Measurements from ENCODE around the gene CNNM3.
"Not testable (repeated sequence)": the region's sequence is repeated elsewhere in the genome, so short reads cannot be mapped to it uniquely, and the experiment has no call there.

The CNNM3 gene

DNA sequence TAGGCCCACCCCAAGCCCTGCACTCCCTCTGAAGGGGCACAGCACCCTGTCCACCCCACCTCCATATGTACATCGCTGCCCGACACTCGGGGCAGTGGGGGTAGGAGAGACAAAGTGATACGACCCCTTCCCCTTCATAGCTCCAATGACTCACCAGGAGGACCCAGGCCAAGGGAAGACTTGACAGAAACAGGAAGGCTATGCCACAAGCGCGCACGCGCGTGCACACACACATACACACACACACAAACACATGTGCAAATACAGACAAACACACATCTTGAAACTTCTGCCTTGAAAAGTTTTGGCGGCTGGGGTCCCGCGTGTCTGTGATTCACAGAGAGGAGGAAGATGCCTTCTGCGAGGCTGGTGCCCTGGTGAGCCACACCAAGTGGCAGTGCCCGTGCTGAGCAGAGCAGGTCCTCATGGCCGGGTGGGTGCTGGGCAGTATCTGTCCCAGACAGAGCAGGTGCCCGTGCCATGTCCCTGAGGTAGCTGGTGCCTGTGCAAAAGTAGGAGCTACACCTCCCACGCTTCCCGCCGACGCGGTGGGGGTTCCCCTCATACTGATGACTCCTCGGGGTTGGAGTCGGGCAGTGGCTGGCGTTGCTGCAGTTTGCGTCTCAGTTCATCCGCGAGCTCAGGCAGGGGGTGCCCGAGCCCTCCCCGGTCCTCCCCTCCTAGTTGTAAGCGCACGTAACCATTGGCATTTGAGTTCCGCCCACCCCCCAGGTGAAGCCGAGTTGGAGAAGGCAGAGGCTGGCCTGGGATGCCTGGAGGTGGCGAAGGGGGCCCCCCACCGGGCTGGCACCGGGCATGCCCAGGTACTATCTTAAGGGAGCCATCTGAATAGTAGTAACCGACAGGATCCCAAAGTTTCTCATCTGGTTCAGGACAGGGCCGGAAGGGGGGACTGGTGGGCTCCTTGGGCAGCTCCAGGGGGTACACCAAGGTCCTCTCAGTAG is 44.3 kb downstream of the CNNM3 start:
- DNase-seq: peak in 4 of 56 donors; percentile 13 to 43 (median 25)

DNA sequence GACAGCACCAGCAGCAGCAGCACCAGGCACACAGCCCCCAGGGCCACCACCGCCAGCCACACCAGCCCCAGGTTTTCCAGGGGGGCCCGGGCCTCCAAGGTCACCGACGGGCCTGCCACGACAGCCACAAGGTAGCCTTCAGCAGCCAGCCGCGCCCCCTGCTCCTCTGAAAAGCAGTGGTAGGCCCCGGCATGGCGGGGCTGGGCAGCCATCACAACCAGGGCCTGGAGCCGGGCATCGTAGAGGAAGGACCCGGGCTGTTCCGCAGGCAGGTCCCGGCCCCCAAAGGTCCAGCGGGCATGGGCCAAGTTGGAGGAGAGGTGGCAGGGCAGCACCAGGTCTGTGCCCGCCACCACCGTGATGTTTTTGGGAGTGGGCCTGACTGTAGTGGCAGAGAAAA is 45.0 kb downstream of the CNNM3 start:
- DNase-seq: no peak

DNA sequence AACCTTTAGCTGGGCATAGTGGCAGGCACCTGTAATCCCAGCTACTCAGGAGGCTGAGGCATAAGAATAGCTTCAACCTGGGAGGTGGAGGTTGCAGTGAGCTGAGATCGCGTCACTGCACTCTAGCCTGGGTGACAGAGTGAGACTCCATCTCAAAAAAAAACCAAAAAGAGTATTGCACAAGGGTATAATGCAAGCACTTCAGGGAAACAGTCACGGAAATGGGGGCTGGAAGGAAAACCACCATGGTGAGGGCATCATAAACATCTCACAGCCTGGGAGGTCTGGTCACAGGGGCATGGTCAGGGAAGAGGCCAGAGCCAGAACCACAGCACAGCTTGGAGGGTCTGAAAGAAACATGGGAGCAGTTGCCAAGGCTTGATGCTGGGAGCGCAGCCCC is 47.0 kb downstream of the CNNM3 start:
- DNase-seq: not testable (repeated sequence)

DNA sequence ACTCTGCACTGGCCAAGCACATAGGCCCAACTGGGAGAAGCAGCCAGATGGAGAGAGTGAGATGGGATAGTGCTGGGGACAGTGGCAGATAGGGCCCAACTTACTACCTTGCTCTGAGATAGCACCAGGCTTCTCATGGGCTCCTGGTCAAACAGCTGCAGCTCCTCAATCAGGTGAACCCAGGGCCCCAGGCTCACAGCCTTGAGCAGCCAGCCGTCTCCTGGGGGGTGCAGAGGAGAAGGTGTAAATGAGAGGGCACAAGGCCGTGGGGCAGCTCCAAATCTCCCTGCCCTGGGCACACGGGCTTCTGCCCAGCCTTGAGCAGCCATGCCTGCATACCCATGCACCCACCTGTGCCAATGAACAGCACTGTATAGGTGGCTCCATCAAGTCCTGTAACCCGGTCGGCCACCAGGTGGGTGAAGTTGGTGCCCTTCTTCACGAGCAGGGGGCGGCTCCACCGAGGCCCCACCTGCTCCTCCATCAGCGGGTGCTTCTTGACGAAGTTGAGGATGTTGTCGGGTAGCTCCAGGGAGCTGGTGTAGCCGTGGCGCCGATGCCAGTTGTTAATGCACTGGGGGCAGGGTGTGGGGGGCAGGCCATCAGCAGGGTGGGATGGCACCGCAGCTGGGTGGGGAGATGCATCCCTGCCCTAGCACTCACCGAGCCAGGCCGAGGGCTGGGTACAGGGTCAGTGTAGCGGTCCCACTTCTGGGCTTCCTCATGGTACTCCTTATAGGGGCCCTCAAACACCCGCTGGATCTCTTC is 47.7 kb downstream of the CNNM3 start:
- DNase-seq: no peak

DNA sequence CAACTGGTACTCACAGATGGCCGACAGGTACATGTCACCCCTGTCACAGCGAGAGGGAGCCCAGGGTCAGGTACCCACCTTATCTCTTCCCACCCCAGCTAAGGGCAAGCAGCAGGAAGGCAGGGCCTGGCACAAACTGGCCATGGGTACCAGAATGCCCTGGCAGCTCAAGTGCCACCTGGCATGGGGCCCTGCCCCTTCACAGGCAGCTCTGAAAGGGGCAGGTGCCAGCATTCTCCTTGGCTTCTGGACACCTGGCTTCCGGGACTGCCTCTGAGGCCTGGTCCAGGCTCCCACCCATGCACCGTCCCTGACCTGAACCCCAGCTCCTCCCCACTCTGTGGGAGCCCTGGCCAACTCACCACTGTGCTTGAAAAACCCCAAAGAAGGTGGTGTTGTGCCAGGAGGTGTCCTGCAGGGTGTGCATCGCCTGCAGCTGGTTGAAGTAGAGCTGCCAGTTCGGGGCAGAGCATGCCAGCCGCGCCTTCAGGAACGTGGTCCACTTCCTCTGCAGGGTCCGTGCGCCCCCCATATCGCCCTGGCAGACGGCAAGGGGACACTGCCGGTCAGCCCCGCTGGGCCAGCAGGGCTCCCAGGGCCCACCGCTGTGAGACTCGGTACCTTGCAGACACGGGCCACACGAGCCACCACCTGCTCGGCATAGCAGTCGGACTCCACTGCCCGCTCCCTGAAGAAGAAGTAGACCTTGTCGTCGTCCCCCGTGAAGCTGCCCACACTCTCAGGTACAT is 48.4 kb downstream of the CNNM3 start:
- no peak for DNase-seq

DNA sequence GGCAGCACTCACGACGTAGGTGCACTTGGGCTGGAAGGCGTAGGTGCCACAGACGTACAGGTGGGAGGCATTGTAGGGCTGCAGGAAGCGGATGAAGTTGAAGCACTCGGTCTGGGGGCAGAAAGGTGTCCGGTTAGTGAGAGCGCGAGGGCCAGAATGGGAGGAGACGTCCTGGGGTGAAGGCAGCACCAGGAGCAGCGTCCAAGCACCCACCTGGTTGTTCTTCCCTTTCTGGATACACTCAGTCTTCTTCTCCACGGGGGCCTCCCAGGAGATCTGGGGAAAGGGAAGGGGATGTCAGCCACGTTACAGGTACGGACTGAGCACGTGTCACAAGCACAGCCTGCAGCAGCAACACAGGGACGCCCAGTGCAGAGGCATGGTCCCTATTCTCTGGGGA is 49.6 kb downstream of the CNNM3 start:
- no peak for DNase-seq

DNA sequence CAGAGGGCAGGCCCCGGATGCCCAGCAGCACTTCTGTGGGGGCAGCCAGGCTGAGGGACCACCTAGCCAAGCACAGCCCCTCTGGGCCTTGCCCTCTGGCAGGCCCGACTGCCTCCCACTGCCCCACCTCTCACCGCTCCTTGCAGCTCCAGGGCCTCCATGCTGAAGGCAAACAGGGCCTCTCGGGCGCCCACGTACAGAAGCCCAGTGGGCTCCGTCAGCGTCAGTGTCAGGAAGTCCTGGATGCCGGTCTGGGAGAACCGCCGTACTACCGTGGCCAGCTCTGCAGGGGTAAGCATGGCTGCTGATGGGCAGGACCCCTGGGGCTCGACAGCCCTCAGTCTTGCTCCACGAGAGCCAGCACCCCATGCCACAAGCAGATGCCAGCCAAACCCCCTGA is 50.1 kb downstream of the CNNM3 start:
- no peak for DNase-seq

DNA sequence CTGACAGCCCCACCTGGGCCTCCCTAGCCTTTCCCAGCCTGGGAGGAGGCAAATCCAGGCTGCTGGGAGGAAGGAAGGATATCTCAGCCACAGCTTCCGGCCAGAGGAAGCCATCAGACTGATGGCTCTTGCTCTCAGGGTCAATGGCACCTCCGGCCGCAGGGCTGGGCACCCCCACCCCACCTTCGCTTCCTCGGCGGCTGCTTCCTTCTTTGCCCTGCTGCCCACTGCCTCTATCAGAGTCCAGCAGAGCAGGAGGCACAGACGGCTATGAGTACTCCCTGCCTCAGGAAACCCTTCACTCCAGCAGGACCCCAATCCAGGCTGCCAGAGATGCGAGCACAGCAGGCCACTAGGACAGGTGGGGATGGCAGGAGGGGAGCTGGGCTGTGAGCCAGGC is 50.5 kb downstream of the CNNM3 start:
- no peak for DNase-seq

DNA sequence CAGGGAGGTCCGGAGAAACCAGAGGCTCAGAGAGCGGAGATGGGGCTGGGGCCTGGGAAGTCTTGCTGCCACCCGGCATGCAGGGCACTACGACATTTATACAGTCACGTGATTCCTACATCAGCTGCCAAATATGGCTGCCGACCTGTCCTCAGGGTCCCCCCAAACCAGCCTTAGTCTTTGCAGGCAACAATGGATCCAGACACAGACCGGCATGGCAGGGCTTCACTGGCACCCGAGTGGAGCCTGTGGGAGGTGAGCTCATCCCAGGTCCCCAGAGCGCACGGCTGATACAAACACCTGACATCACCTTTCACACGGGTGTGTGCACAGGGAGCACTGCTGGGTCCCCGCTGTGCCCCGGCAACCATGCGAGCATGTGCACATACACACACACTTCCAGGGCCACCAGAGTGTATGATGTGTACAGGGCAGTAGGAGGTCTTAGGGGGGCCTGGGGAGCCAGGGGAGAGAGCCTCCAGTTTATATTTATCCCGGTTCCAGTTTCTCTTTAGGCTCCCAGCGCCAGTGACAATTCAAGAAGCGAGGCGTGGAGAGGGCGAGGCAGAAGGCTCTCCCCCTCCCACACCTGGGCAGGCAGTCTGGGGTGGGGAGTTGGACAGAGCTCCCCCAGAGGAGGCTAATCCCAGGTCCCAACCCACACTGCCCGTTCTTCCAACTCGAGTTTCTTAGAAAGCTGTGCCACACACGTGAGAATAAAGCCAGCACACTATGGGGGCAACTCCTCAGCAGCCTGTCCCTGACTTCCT is 51.1 kb downstream of the CNNM3 start:
- DNase-seq: peak in 8 of 56 donors; percentile 10 to 51 (median 24)

DNA sequence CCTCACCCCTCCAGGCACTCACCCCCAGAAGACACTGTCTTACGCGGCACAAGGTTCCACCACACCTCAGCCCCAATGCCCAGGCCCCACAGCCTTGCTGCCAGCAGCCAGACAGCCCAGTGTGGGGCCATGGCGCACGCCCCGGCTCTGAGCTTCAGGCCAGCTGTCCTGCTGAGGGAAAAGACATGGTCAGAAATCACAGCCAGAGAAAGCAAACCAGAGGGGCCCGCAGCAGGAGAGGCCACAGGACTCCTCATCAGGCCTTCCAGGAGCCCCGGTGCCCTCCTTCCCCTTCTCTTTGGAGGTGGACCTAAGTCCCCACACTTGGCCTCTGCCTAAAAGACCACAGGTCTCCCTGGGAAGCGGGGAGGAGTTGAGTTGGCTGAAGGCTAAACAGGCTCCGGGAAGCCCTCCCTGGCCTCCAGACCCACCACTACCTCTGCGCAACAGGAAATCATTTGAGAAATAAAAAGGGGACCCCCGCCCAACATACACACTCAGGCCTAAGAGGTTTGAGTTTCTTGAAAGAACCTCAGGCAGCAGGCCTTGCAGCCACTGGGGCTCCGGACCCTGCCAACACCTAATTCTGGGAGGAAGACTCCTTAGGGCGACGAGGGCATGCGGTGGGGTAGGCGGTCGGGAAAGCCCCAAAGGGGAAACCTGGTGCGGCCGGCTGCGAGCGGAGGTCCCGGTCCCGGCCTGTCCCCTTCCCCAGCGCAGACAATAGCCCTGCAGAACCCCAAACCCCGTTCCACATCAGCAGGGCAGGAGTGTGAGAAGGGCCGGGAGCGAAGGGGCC is 51.9 kb downstream of the CNNM3 start:
- DNase-seq: peak in 5 of 56 donors; percentile 19 to 62 (median 28)

DNA sequence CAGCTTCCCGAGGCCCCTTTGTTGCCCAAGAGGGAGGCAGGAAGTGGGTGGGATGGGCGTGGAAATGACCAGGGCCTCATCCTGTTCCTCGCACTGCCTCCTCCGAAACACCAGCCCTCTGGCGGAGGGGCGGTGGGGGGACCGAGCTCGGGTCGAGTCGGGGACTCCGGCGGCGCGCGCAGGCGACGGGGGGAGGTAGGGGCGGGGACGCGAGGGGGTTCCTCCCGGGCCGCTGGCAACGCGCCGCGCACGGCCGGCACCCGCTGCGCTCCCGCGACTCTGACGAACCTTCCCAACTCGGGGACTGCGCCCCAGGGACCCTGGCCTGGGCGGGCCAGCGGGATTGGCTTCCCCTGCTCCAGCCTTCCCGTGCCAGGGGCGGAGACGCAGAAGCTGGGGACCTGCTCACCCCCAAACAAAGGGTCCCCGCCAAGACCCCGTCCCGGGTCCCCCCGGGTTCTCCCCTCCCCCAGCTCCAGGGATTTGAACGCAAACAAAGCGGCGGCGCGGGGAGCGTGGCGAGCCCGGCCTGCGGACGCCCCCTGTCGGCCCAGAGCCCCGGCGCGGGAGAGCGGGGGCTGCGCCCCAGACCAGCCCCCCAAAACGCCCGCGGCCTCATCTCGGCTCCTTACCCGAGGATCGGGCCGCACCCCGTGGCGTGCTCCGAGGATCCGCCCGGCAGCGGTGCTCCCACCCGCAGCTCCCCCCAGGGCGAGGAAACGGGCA is 52.6 kb downstream of the CNNM3 start:
- DNase-seq: peak in 47 of 56 donors; percentile 35 to 85 (median 73)

DNA sequence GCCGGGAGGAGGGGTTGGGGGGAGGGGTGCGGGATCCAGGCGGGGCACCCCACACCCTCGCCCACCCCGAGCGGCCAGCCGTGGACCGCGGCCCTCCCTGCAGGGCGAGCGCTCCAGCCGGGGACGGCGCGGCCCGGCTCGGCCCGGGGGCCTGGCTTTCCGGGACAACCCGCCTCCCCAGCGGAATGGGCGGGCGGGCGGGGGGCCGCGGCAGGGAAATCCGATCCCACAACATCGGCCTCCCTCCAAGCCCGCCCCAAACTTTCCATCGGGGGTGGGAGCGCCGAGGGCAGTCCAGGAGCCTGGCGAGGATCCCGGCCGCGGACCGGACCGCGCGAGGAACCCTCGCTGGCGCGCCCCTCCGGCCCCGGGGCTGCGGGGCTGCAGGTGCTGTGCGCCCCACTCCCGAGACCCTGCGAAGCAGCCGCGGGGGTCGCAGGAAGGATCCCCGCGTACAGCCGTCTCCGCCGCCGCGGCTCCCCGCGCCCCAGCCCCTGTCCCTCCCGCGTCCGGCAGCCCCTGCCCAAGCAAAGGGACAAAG is 53.3 kb downstream of the CNNM3 start:
- peak in 42 of 56 donors; percentile 44 to 85 (median 72) for DNase-seq

DNA sequence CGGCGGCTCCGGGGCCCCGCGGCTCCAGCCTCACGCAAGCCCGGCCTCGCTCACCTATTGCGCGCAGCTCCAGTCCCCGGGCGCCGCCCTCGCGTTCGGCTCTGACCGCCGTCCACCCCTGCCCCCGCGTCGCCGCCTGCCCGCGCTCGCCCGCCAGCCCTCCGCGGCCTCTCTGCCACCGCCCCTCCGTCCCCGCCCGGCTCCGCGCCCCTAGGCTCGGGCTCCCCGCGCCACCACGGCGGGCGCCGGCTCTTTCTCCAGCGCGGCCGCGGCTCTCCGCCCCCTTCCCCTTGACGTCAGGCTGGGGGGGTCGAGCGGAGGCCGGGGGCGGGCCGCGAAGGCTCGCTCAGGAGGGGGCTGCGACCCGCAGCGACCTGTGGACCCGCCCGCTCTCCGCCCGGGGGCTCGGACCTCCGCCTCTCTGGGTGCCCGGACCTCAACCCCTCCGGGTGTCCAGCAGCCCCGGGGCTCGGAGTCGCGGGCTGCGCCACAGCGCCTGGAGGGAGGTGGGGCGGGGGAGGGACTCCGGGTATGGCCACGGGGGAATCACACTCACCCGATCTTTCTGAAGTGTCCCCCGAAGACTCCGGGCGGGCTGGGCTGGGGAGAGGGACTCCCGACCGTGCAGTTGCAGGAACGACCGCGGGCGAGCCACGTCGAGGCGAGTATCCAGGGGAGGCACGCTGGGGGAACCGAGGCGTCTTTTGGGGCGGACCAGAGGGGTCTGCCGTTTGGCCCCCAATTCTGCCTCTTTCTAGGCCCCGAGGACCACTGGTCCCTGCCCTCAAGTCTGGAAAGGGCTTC is 54.0 kb downstream of the CNNM3 start, which contains the start of gene SEMA4C:
Gene SEMA4C, minus strand, starts transcription at position 259 of the 804 bp plus-strand sequence. CDS start 2,194 bp downstream, outside the sequence.
- DNase-seq: peak in 47 of 56 donors; percentile 41 to 91 (median 69)

DNA sequence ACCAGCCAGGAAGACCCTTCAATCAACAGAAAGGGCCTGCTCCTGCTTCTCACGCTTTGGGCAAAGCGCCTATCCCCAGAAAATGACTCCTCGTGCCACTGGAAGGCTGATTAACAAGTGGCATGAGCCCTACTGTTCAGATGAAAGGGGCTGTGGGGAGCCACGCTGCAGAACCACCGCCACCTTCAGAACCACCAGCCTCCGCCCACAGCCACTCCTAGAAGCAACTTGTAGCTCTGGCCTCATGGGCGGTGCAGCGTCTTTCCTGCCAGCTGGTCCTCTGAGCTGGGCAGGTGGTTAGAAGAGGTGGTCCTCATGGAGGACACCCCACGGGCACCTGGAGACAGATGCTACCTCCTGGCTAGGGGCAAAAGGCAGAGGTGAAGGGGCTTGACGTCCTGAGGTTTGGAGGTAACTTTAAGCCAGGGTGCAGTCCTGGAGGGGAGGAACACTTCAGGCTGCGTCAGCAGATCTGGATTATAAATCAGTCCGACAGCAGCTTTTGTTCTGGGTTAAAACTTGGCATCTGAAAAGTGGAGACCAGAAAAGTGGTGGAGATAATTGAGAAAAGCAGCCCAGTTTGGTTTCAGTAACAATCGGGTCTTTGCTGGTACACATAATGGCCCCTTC is 54.7 kb downstream of the CNNM3 start:
- DNase-seq: peak in 24 of 56 donors; percentile 24 to 74 (median 55)

DNA sequence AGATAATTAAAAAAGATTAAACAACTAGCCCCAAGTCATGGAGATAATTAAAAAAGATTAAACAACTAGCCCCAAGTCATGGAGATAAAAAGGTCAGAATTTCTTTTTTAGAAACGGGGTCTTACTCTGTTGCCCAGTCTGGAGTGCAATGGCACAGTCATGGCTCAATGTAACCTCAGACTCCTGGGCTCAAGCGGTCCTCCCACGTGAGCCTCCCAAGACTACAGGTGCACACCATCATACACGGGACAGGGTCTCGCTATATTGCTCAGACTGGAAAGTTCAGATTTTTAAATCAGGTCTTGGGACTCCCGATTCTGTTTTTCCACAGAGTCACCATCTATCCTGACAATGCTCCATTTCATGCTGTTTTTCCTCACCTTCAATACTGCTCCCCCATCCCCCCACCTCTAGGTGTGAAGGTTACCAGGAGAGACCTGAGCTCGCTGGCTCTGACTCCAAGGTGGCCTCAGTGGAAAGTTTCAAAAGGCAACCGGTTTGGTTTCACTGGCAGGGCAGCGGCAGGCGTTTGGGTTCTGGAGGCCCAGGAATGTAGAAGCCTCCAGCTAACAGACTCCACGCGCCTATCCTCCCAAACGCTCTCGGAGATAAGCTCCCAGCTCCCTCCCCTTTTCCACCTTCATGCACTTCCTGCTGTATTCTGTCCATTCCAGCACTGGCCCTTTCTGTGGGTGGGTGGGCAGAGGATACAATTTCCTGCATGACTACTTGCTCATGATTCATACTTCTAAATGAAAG is 56.7 kb downstream of the CNNM3 start:
- no peak for DNase-seq

DNA sequence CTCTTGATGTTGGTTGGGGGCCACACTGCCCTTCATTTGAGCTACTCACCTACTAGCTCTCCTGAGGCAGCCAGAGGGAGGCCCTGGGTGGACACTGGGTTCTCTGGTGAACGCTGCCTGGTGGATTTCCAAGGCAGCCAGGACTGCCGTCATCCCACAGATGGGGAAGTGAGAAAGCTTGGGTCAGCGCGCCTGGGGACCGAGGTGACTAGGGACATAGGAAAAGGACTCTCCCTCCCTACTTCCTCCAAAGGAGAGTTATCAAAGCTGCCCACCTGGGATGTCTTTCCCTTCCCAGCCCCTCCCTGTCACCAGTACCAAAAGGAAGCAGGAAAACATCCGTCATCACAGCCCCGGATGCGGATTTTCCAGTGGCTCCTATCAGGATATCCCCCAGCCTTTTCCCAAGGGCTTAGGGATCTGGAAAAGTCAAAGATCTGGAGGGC is 57.6 kb downstream of the CNNM3 start:
- peak in 9 of 56 donors; percentile 10 to 59 (median 33) for DNase-seq

Measured in nucleus accumbens (tissue), 56 donors.